Measurements from ENCODE around the gene PTPRU. TPM values are rescaled to one million over a fixed set of nuclear protein-coding genes. Genes with fewer than 3 reads are reported as not detected.
"Not testable (repeated sequence)": the region's sequence is repeated elsewhere in the genome, so short reads cannot be mapped to it uniquely, and the experiment has no call there.

Gene PTPRU
- polyA plus RNA-seq, 2 of the 4 experiments (the other 2 are of a cell fraction), result 5.7 to 6.1 TPM

GRCh38 chr1:29234471-29234870 is 1.9 kb upstream of the PTPRU start:
- POLR2A ChIA-PET, result no interaction called here
- CTCF ChIA-PET, result interaction anchor here (1.6 to 1.9 kb wide), 2 partner anchors 469 to 1473 kb away, joined by 7 to 8 read pairs; no protein-coding TSS in a partner anchor

DNA sequence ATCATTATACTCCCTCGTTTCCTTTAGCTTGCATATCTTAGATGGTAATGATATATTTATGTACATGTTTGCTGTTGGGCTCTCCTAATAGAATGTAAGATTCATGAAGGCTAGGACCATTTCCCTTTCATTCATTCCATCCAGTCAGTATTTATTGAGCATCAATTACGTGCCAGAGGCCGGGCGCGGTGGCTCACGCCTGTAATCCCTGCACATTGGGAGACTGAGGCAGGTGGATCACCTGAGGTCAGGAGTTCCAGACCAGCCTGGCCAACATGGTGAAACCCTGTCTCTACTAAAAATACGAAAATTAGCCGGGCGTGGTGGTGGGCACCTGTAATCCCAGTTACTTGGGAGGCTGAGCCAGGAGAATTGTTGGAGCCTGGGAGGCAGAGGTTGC is 1.4 kb upstream of the PTPRU start:
- H3K9me3 ChIP-seq; FAIRE-seq; DNase-seq (ENCODE audit: low read depth in 1 of 2, low spot score in 1 of 2); H3K4me3 ChIP-seq; ATAC-seq; POLR2A ChIA-PET; H3K27ac ChIP-seq; H3K4me2 ChIP-seq: not testable (repeated sequence)
- 66% methylated on average over 7 of the region's 9 CpGs for WGBS (ENCODE audit: missing lambda C conversion rate)
- H3K4me1 ChIP-seq, result peaks cover 23% of the 10 kb centered on the region
- CTCF ChIA-PET, result interaction anchor here (1.0 to 1.9 kb wide), 3 partner anchors 228 to 1473 kb away, joined by 3 to 8 read pairs (median 7); no protein-coding TSS in a partner anchor

More at GRCh38 chr1:29234471-29234870, 1.9 kb upstream of the PTPRU start:
- DNase-seq (ENCODE audit: low read depth in 1 of 2, low spot score in 1 of 2), result no peak
- Histone ChIP-seq H3K4me3 (no peak overlapping the region), H3K27ac (no peak overlapping the region), H3K4me1 (peaks cover 23% of the 10 kb centered on the region), H3K4me2 (no peak overlapping the region), H3K9me3 (no peaks in the 10 kb centered on the region)
- 83% methylated on average over 1 of the region's 1 CpG for WGBS (ENCODE audit: missing lambda C conversion rate)
- no peak for FAIRE-seq
- TF ChIP-seq FOXS1 (CRISPR knock-in tag; IDR thresholded peaks at IDR 0.05), result no peak
- TF ChIP-seq RCOR1 (IDR thresholded peaks at IDR 0.05; ENCODE audit: low read depth, low read length), result no peak
- TF ChIP-seq EHF (CRISPR knock-in tag; IDR thresholded peaks at IDR 0.05), result no peak
- no peak for TF ChIP-seq ZNF302 (CRISPR knock-in tag; IDR thresholded peaks at IDR 0.05)
- no peak for TF ChIP-seq CEBPB (IDR thresholded peaks at IDR 0.05)
- no peak for ATAC-seq

GRCh38 chr1:29236712-29237128 is 398 bp downstream of the PTPRU start:
- 0% methylated on average over 11 of the region's 30 CpGs for WGBS (ENCODE audit: missing lambda C conversion rate)
- POLR2A ChIA-PET, result no interaction called here
- Histone ChIP-seq H3K4me3 (peak overlapping the region; percentile 79), H3K27ac (peak overlapping the region; percentile 77 to 84), H3K4me1 (peaks cover 20% of the 10 kb centered on the region), H3K4me2 (peak overlapping the region; percentile 100), H3K9me3 (no peaks in the 10 kb centered on the region)
- ATAC-seq (no peak; a peak in 2 of 6 replicates), DNase-seq (ENCODE audit: low read depth in 1 of 2, low spot score in 1 of 2) (peak in 1 of 2 experiments; percentile 31), FAIRE-seq (no peak)
- no peak for TF ChIP-seq JUNB (IDR thresholded peaks at IDR 0.05)
- TF ChIP-seq MAX (IDR thresholded peaks at IDR 0.05), result no peak
- CTCF ChIA-PET, result interaction anchor here (0.6 to 1.5 kb wide), 19 partner anchors 8 to 1522 kb away, joined by 3 to 8 read pairs (median 4); no protein-coding TSS in a partner anchor

DNA sequence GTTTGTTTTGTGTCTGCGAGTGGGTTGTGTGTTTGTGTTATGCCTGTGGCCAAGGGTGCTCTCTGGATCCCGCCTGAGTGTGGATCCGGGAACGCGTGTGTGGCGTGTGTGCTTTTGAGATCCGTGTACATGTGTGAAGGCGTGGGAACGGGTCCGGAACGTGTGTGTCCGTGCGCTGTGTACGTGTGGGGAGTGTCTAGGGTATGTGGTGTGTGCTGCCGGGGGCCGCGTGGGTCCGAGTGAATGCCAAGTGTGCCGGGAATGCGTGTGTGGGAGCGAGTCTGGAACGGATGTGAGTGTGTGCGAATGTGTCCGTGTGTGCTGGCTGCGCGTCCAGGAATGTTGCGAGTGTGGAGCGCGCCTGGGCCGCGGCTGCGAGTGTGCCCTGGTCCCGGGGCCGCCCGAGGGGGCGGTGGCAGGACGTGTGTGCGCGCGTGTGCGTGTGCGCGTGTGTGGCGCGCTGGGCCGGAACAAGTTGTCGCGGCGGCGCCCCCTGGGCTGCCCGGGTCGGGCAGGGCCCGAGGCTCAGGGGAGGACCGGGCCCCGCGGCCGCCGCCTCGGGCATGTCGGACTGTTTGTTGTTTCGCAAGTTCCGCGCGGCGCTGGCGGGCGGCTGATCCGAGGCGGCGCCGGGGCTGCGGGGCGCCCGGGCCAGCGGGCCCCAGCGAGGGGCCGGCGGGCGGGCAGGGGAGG is 953 bp downstream of the PTPRU start:
- WGBS (ENCODE audit: missing lambda C conversion rate), result 3% methylated on average over 26 of the region's 79 CpGs
- ATAC-seq, result peak; percentile 25 to 44
- H3K9me3 ChIP-seq, result no peaks in the 10 kb centered on the region
- H3K4me2 ChIP-seq, result peak overlapping the region; percentile 100
- peaks cover 20% of the 10 kb centered on the region for H3K4me1 ChIP-seq
- ChIA-PET CTCF (interaction anchor here (0.6 to 1.5 kb wide), 19 partner anchors 9 to 1521 kb away, joined by 3 to 8 read pairs (median 4); no protein-coding TSS in a partner anchor), POLR2A (no interaction called here)
- H3K27ac ChIP-seq, result peak overlapping the region; percentile 77 to 84
- peak overlapping the region; percentile 79 for H3K4me3 ChIP-seq
- peak in 1 of 2 experiments; percentile 22 for DNase-seq (ENCODE audit: low read depth in 1 of 2, low spot score in 1 of 2)
- FAIRE-seq, result no peak
- TF ChIP-seq, protein P1, sequence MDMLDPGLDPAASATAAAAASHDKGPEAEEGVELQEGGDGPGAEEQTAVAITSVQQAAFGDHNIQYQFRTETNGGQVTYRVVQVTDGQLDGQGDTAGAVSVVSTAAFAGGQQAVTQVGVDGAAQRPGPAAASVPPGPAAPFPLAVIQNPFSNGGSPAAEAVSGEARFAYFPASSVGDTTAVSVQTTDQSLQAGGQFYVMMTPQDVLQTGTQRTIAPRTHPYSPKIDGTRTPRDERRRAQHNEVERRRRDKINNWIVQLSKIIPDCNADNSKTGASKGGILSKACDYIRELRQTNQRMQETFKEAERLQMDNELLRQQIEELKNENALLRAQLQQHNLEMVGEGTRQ (IDR thresholded peaks at IDR 0.05), result no peak
- TF ChIP-seq JUNB (IDR thresholded peaks at IDR 0.05), result no peak
- TF ChIP-seq ZC3H11A (IDR thresholded peaks at IDR 0.05), result no peak
- TF ChIP-seq HOXA7 (CRISPR knock-in tag; IDR thresholded peaks at IDR 0.05), result no peak
- TF ChIP-seq, protein P2, sequence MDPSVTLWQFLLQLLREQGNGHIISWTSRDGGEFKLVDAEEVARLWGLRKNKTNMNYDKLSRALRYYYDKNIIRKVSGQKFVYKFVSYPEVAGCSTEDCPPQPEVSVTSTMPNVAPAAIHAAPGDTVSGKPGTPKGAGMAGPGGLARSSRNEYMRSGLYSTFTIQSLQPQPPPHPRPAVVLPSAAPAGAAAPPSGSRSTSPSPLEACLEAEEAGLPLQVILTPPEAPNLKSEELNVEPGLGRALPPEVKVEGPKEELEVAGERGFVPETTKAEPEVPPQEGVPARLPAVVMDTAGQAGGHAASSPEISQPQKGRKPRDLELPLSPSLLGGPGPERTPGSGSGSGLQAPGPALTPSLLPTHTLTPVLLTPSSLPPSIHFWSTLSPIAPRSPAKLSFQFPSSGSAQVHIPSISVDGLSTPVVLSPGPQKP (IDR thresholded peaks at IDR 0.05; ENCODE audit: low read depth, low read length), result no peak
- TF ChIP-seq JUN (IDR thresholded peaks at IDR 0.05), result peak in 1 of 2 experiments; percentile 19; a peak in 1 of 5 replicates
- TF ChIP-seq, protein P3, sequence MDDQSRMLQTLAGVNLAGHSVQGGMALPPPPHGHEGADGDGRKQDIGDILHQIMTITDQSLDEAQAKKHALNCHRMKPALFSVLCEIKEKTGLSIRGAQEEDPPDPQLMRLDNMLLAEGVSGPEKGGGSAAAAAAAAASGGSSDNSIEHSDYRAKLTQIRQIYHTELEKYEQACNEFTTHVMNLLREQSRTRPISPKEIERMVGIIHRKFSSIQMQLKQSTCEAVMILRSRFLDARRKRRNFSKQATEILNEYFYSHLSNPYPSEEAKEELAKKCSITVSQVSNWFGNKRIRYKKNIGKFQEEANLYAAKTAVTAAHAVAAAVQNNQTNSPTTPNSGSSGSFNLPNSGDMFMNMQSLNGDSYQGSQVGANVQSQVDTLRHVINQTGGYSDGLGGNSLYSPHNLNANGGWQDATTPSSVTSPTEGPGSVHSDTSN (IDR thresholded peaks at IDR 0.05), result no peak
- no peak for TF ChIP-seq NPAS2 (CRISPR knock-in tag; IDR thresholded peaks at IDR 0.05; ENCODE audit: borderline replicate concordance)
- TF ChIP-seq EHMT2 (IDR thresholded peaks at IDR 0.05; ENCODE audit: low read depth), result no peak
- no peak for TF ChIP-seq FOSL2 (IDR thresholded peaks at IDR 0.05)
- no peak for TF ChIP-seq FOSL2 (CRISPR knock-in tag; IDR thresholded peaks at IDR 0.05)
- no peak for TF ChIP-seq NR3C1 (IDR thresholded peaks at IDR 0.05)
- TF ChIP-seq E2F6 (IDR thresholded peaks at IDR 0.05; ENCODE audit: borderline replicate concordance, low read depth), result peak; percentile 21; the same call in 1 of the 2 replicates
- no peak for TF ChIP-seq PHF8 (IDR thresholded peaks at IDR 0.05; ENCODE audit: borderline replicate concordance, low read depth)
- peak; percentile 8; the same call in 1 of the 2 replicates for TF ChIP-seq MAX (IDR thresholded peaks at IDR 0.05)
- TF ChIP-seq RCOR1 (IDR thresholded peaks at IDR 0.05; ENCODE audit: low read depth, low read length), result no peak
- no peak for TF ChIP-seq FOSB (CRISPR knock-in tag; IDR thresholded peaks at IDR 0.05)
- no peak for TF ChIP-seq SMC3 (IDR thresholded peaks at IDR 0.05)
- TF ChIP-seq RAD21 (conservative IDR thresholded peaks at IDR 0.05 in 1 of 2, IDR thresholded peaks at IDR 0.05 in 1 of 2), result no peak
- TF ChIP-seq POLR2A (IDR thresholded peaks at IDR 0.05; ENCODE audit: low read length), result 0 out of 2 replicates have a peak, but pooled peaks have one; percentile 20
- TF ChIP-seq MAZ (IDR thresholded peaks at IDR 0.05; ENCODE audit: borderline replicate concordance, low read depth, low read length), result no peak
- no peak for TF ChIP-seq BHLHE40 (IDR thresholded peaks at IDR 0.05; ENCODE audit: low read depth, low read length)
- no peak for TF ChIP-seq ZNF302 (CRISPR knock-in tag; IDR thresholded peaks at IDR 0.05)
